HuH-7 (cell line): ENCODE results near the gene IL1A.
"Not testable (repeated sequence)": the region's sequence is repeated elsewhere in the genome, so short reads cannot be mapped to it uniquely, and the experiment has no call there.

Experiments
- DNase-seq: peaks from one replicate; pipeline ENCODE4 v3.0.0; 2011; ENCODE audit warnings: low spot score

Gene IL1A

DNA sequence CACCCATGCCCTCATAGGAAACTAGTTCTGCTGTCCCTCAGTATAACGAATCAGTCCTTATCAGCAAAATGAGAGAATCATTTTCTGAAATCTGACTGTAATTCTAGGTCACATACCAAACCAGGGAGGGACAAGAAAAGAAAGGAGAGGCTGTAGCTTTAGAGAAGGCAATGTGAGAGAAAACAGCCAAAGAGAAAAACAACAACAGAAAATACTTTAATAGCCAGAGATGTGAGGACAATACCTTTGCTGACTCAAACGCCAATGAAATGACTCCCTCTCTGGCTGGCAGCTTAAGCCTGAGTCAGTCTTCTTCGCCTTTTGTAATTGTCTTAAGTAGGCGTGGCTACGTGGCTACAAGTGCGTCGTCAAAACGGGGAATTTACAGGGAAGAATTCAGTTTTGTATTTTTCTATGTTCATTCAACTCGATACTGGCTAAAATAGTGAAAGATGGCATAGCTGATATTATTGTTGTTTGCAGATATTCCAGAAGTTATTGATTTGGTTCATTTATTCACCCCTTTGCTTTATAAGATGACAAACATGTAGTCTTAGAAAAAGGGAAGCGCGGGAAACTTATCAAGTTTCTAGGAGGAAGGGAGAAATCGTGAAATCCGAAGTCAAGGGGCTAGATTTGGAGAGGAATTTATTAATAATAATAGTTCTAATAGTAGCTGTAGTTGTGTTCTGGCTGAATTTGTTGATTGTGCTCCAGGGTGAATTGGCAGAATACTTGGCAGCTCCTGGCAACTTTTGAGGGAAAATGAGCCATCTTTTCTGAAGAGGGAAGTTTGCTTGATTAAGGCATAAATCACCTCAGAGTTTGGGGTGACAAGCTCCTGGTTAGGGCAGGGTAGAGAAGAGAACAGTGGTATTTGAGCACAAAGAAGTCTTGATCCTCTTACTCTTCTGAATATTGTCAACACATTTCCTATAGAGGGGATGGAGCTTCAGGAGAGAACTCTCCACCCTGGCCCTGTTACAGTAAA is at the start of gene IL1A:
Gene IL1A (minus strand): TSS at position 295 of the 991 bp plus-strand sequence. CDS start 723 bp downstream, outside the sequence.
- DNase-seq = no peak

DNA sequence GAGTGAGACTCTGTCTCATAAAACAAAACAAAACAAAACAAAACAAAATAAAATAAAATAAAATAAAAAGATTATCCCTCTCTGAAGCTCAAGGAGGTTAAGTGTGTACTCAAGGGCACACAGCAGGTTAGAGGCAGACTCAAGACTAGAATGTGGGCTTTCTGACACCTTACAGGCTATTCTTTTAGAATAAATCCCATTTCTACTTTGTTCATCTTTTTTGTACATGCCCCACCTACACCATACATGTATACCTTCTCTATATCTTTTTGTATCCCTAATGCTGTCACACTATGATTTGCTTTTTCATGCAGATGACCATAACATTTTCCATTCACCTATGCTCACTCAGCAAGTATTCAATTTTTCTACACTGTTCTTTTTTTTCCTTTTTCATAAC is 49.7 kb upstream of the IL1A start:
- DNase-seq = no peak

- not testable (repeated sequence) for DNase-seq
Measured at GRCh38 chr2:112833639-112833931, 49.3 kb upstream of the IL1A start.

DNA sequence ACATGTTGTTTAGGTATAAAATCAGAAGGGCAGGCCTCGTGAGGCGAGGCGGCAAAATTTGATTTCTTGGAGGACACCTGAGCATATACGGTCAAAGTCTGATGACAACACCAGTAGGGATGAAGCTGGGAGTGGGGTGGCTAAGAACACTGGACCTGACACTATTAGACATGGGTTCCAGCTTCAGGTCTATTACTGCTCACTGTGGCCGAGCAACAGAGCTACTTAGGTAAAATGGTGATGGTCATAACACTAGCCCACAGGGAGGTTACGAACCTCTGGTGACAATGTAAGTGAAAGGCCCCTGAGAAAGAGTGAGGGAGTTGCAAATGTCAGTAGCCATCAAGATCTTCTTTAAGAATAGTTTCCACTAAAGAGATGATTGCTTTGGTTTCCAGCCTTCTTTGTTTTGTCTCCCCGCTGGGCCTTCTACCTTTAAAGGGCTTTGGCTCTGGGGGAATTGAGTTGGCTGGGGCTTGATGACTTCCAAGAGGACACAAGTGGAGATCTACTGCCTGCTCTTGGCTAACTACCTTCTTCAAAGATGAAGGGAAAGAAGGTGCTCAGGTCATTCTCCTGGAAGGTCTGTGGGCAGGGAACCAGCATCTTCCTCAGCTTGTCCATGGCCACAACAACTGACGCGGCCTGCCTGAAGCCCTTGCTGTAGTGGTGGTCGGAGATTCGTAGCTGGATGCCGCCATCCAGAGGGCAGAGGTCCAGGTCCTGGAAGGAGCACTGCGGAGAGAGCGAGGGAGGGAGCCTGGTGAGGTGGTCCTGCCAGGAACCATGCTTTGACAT is 48.7 kb upstream of the IL1A start:
- DNase-seq = no peak

GRCh38 chr2:112831946-112832840 is 47.9 kb upstream of the IL1A start:
- no peak for DNase-seq

- DNase-seq = no peak
Measured at GRCh38 chr2:112831513-112831845, 47.2 kb upstream of the IL1A start.

GRCh38 chr2:112830682-112831512 is 46.6 kb upstream of the IL1A start:
- no peak for DNase-seq

DNA sequence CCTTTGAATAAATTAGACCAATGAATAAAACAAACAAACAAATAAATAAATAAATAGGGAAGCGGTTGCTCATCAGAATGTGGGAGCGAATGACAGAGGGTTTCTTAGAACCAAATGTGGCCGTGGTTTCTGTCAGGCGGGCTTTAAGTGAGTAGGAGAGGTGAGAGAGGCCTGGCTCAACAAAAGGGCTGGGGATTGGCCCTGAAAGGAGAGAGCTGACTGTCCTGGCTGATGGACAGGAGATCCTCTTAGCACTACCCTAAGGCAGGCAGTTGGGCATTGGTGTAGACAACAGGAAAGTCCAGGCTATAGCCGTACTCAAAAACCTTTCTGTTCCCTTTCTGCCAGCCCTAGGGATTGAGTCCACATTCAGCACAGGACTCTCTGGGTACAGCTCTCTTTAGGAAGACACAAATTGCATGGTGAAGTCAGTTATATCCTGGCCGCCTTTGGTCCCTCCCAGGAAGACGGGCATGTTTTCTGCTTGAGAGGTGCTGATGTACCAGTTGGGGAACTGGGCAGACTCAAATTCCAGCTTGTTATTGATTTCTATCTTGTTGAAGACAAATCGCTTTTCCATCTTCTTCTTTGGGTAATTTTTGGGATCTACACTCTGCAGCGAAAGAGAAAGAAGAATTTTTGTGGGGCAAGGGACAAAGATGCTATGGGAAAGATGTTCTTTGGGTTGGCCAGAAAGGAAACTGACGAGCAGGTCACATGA is 45.8 kb upstream of the IL1A start:
- DNase-seq = no peak

DNA sequence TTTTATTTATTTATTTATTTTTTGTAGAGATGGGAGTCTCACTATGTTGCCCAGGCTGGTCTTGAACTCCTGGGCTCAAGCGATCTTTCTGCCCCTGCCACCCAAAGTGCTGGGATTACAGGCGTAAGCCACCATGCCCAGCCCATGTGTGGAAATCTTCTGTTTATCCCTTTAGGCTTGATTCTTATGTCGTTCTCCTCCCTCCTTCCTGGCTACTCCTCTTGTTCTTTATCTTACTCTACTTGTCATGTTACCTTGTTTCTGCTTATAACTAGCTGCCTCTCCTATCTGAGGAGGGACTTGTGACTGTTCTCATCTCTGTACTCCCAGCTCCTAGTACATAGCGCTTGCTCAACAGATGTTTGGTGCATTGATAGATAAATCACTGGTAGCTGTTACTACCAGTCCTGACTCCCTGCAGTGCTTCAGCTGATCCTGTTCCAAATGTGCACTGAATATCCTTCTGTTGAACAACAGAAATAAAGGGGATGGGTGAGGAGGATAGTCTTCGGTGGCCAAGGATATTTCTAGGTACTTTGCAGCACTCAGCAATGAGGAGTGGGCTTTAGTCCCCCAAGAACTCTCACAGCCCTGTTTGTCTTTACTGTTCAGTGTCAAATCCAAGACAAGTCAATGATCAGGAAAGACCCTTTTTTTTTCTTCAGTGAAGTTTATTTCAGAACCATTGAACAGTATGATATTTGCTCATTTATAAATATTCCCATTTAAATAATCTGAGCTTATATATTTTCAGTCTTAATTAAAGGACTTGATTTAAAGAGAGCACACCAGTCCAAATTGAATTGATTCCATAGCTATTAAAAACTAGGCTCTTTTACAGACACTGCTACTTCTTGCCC is 45.0 kb upstream of the IL1A start:
- DNase-seq = no peak

DNA sequence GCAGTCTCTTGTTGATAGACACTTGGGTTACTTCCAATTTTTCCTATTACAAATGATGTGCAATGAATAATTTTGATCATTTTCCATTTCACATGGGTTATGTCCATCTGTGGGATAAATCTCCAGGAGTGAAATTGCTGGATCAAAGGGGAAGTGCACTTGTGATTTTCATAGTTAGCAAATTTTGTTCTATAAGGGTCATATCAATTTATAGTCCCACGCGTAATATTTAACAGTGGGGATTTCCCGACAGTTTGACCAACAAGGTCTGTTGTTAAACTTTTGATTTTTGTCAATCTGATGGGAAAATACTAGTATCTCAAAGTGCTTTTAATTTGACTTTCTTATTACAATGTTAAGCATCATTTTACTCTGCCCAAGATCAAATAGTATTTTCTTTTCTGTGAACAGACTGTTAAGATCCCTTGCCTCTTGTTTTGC is 44.0 kb upstream of the IL1A start:
- DNase-seq = no peak

DNA sequence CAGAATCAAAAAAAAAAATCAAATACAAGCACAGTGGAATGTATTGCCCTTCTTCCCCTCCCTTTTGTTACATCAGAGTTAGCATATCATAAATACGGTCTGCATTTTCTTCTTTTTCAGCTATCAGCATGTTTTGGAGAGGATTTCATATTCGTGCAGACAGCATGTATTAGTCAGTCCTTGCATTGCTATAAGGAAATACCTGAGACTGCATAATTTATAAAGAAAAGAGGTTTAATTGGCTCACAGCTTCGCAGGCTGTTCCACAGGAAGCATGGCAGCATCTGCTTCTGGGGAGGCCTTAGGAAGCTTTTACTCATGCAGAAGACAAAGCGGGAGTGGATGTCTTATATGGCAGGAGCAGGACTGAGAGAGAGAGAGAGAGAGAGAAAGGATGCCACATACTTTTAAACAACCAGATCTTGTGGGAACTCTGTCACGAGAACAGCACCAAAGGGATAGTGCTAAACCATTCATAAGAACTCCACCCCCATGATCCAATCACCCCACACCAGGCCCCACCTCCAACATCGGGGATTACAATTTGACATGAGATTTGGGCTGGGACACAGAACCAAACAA is 43.4 kb upstream of the IL1A start:
- DNase-seq = no peak

DNA sequence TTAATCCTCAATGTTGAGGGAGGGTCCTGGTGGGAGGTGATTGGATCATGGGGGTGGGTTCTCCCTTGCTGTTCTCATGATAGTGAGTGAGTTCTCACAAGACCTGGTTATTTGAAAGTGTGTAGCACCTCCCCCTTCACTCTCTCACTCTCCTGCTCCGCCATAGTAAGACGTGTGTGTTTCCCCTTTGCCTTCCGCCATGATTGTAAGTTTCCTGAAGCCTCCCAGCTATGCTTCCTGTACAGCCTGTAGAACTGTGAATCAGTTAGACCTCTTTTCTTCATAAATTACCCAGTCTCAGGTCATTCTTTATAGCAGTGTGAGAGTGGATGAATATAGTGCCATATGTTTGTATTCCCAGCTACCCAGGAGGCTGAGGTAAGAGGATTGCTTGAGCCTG is 42.7 kb upstream of the IL1A start:
- no peak for DNase-seq

GRCh38 chr2:112825706-112826105 is 41.4 kb upstream of the IL1A start:
- DNase-seq = no peak

DNA sequence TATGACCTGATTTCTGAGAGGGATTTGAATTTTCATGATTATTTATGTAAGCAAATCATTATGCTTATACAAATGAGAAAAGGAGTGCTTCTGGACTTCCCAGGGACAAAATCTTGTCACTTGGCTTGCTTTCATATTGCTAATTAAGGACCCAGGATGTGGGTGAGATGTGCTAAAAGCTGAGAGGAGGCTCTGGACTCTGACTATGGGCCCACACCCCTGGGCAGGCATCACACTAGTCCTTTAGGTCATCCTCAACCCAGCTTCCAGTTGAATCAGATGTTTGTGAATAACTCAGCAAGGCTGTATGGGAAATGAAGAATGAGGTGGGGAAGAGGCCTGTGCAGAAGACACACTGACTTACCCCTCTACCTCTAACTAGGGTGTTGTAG is 40.4 kb upstream of the IL1A start:
- no peak for DNase-seq

DNA sequence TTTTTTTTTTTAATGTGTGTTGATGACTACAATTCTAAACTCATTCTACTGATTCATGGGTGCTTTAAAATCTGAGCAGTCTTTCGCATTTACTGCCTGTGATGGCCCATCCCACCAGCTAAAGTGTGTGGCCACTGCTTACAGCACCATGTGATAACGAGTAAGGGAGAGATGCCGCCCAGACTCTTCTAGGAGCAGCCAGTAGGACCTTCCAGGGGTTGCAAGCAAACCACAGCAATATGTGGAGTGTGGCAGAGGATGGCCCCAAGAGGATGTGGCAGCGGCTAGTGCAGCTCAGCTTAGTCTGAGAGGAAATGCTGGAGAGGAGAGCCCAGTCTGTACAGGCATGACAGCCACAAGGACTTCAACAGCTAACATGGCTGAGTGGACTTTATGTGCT is 37.4 kb upstream of the IL1A start:
- DNase-seq = no peak

DNA sequence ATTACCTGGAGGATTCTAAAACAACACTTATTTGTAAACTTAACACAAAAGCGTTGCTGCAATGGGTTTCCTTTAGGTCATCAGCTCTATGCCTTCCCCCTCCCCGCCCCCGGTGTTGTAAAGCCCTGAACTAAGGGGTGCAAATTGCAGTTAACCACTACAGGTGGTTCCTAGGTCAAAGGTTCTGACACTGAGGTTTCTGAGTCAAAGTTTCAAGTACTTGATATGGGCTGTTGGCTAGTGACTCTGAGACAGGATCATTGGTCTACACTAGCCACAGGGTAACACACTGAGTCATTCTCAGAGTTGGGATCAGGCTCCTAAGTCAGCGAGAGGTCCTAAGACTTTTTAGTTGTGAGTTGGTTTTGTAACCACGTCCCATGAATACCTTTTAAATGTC is 36.8 kb upstream of the IL1A start:
- peak; percentile 34 for DNase-seq

- no peak for DNase-seq
Measured at GRCh38 chr2:112820343-112820742, 36.0 kb upstream of the IL1A start.

GRCh38 chr2:112819081-112819480 is 34.8 kb upstream of the IL1A start:
- no peak for DNase-seq
